ENCODE data around the gene CDH20. TPM values are rescaled to one million over a fixed set of nuclear protein-coding genes. Genes with fewer than 3 reads are reported as not detected.

CDH20 gene
- total and polyA plus RNA-seq, 2 donors (not counting 1 experiment from before 2014, with no cell fraction given), result 0.24 TPM; not detected in 1

DNA sequence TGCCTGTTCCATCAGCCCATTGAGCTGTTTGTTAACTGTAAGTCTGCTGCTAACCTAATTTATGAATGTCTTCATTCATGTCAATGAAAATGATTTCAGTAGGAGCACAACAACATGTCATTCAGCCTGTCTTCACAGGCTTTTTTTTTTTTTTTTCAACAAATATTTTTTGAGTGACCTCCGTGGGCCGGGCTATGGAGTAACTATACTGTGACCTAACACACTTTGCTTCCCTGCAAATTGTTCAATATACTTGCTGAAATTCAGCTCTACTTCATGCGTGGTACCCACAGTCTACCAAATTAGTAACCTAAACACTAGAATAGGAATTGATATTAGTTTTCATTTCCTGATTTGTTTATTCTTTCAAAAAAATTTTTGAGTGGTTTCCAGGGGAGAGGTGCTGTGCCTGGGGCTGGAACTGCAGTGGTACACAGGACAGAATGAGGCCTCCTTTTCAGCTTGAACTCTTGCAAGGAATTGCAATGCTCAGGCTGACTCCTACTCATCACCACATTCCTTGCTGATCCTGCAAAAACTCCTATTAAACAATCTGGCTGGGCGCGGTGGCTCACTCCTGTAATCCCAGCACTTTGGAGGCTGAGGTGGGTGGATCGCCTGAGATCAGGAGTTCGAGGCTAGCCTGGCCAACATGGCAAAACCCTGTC is 87.1 kb downstream of the CDH20 start:
- Histone ChIP-seq H3K4me3 (replicated peaks in 1 of 4; ENCODE audit: control extremely low read depth in 1 of 4, insufficient read depth in 1 of 4, low read depth in 3 of 4, low read length in 4 of 4) (no peak overlapping the region), H3K4me1 (ENCODE audit: control insufficient read depth, extremely low read depth, insufficient read depth, low read length) (no peaks in the 10 kb centered on the region), H3K9me3 (ENCODE audit: control insufficient read depth, insufficient read depth, low read depth, low read length) (no peaks in the 10 kb centered on the region), H2AFZ (ENCODE audit: low read length) (no peak overlapping the region), H3K9ac (ENCODE audit: insufficient read depth, low read length) (no peak overlapping the region), H3K4me2 (ENCODE audit: extremely low read depth, insufficient read depth, low read length) (no peak overlapping the region), H3K27ac (ENCODE audit: insufficient read depth, low read length) (no peak overlapping the region), H4K20me1 (ENCODE audit: control insufficient read depth, extremely low read depth, insufficient read depth, low read length) (no peaks in the 10 kb centered on the region), H3K79me2 (ENCODE audit: control insufficient read depth, insufficient read depth, low read length) (no peaks in the 10 kb centered on the region), H3K36me3 (ENCODE audit: control insufficient read depth, insufficient read depth, low read length) (no peaks in the 10 kb centered on the region), H3K27me3 (ENCODE audit: control insufficient read depth, insufficient read depth, low read length) (no peaks in the 10 kb centered on the region)
- no peak for TF ChIP-seq EZH2 (IDR thresholded peaks at IDR 0.05; ENCODE audit: low read length, missing control alignments)
- TF ChIP-seq, protein P1, sequence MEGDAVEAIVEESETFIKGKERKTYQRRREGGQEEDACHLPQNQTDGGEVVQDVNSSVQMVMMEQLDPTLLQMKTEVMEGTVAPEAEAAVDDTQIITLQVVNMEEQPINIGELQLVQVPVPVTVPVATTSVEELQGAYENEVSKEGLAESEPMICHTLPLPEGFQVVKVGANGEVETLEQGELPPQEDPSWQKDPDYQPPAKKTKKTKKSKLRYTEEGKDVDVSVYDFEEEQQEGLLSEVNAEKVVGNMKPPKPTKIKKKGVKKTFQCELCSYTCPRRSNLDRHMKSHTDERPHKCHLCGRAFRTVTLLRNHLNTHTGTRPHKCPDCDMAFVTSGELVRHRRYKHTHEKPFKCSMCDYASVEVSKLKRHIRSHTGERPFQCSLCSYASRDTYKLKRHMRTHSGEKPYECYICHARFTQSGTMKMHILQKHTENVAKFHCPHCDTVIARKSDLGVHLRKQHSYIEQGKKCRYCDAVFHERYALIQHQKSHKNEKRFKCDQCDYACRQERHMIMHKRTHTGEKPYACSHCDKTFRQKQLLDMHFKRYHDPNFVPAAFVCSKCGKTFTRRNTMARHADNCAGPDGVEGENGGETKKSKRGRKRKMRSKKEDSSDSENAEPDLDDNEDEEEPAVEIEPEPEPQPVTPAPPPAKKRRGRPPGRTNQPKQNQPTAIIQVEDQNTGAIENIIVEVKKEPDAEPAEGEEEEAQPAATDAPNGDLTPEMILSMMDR (conservative IDR thresholded peaks at IDR 0.05 in 1 of 2, IDR thresholded peaks at IDR 0.05 in 1 of 2; ENCODE audit: low read depth in 1 of 2, low read length in 2 of 2), result no peak
- DNase-seq (ENCODE audit: low read depth in 2 of 2), result no peak

DNA sequence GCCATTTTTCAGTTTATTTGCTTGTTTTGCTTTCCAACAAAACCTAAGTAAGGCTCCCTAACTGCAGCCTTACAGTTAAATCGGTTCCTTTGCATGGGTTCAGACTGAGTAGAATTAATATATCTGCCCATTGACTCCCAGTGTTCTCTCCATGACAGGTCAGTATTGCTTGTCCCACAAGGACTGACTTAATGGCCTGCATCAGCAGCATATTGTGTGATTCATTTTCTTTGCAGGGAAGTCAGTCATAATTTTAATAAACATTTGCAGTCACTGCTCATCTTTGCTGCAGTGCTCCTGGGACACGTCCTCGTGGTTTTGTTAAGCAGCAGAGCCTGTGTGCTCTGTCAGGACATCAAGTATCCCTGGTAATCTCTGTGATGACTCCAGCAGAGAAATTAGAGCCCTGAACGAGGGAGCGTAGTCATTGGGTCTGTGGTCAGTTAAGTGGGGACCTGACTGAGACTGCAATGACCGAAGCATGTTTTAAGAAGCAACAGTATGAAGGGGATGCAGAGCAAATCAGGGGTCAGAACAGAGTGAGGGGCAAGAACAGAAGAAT is 93.3 kb downstream of the CDH20 start:
- no peak overlapping the region for H3K9ac ChIP-seq (ENCODE audit: insufficient read depth, low read length)
- H3K9me3 ChIP-seq (ENCODE audit: control insufficient read depth, insufficient read depth, low read depth, low read length), result no peaks in the 10 kb centered on the region
- no peaks in the 10 kb centered on the region for H3K36me3 ChIP-seq (ENCODE audit: control insufficient read depth, insufficient read depth, low read length)
- no peak overlapping the region for H3K4me3 ChIP-seq (replicated peaks in 1 of 4; ENCODE audit: control extremely low read depth in 1 of 4, insufficient read depth in 1 of 4, low read depth in 3 of 4, low read length in 4 of 4)
- no peaks in the 10 kb centered on the region for H3K79me2 ChIP-seq (ENCODE audit: control insufficient read depth, insufficient read depth, low read length)
- no peak overlapping the region for H3K27ac ChIP-seq (ENCODE audit: insufficient read depth, low read length)
- no peaks in the 10 kb centered on the region for H4K20me1 ChIP-seq (ENCODE audit: control insufficient read depth, extremely low read depth, insufficient read depth, low read length)
- peak in 1 of 2 donors; percentile 8 for DNase-seq (ENCODE audit: low read depth in 2 of 2)
- H3K27me3 ChIP-seq (ENCODE audit: control insufficient read depth, insufficient read depth, low read length), result no peaks in the 10 kb centered on the region
- H3K4me1 ChIP-seq (ENCODE audit: control insufficient read depth, extremely low read depth, insufficient read depth, low read length), result no peaks in the 10 kb centered on the region
- no peak overlapping the region for H3K4me2 ChIP-seq (ENCODE audit: extremely low read depth, insufficient read depth, low read length)
- no peak overlapping the region for H2AFZ ChIP-seq (ENCODE audit: low read length)
- TF ChIP-seq EZH2 (IDR thresholded peaks at IDR 0.05; ENCODE audit: low read length, missing control alignments), result no peak
- TF ChIP-seq, protein P1 (conservative IDR thresholded peaks at IDR 0.05 in 1 of 2, IDR thresholded peaks at IDR 0.05 in 1 of 2; ENCODE audit: low read depth in 1 of 2, low read length in 2 of 2), result no peak

DNA sequence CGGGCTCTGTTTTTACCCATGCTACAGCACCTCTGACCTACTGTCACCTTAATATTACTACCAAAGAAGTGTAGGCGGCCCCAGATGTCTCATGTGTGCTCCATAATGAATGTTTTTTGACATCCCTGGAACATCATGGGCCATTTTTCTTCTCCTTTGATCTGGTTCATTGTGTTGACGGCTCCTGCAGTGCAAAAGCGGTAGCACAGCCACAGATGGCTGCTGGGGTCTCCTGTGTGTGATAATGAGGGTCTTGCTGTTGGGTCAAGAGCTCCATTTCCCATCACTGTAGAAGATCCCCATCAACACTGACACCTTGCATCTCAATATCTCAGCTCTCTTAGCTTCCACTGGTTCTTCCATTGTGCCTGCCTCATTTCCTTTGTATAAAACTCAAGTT is 95.0 kb downstream of the CDH20 start:
- H3K9ac ChIP-seq (ENCODE audit: insufficient read depth, low read length), result no peak overlapping the region
- H3K4me1 ChIP-seq (ENCODE audit: control insufficient read depth, extremely low read depth, insufficient read depth, low read length), result no peaks in the 10 kb centered on the region
- no peaks in the 10 kb centered on the region for H4K20me1 ChIP-seq (ENCODE audit: control insufficient read depth, extremely low read depth, insufficient read depth, low read length)
- H2AFZ ChIP-seq (ENCODE audit: low read length), result no peak overlapping the region
- H3K9me3 ChIP-seq (ENCODE audit: control insufficient read depth, insufficient read depth, low read depth, low read length), result no peaks in the 10 kb centered on the region
- no peak overlapping the region for H3K27ac ChIP-seq (ENCODE audit: insufficient read depth, low read length)
- H3K79me2 ChIP-seq (ENCODE audit: control insufficient read depth, insufficient read depth, low read length), result no peaks in the 10 kb centered on the region
- no peak for DNase-seq (ENCODE audit: low read depth in 2 of 2)
- TF ChIP-seq, protein P1 (conservative IDR thresholded peaks at IDR 0.05 in 1 of 2, IDR thresholded peaks at IDR 0.05 in 1 of 2; ENCODE audit: low read depth in 1 of 2, low read length in 2 of 2), result no peak
- TF ChIP-seq EZH2 (IDR thresholded peaks at IDR 0.05; ENCODE audit: low read length, missing control alignments), result no peak
- no peak overlapping the region for H3K4me2 ChIP-seq (ENCODE audit: extremely low read depth, insufficient read depth, low read length)
- H3K27me3 ChIP-seq (ENCODE audit: control insufficient read depth, insufficient read depth, low read length), result no peaks in the 10 kb centered on the region
- no peak overlapping the region for H3K4me3 ChIP-seq (replicated peaks in 1 of 4; ENCODE audit: control extremely low read depth in 1 of 4, insufficient read depth in 1 of 4, low read depth in 3 of 4, low read length in 4 of 4)
- H3K36me3 ChIP-seq (ENCODE audit: control insufficient read depth, insufficient read depth, low read length), result no peaks in the 10 kb centered on the region

All from fibroblast of lung (primary cell).